Muscle layer of colon (tissue), 2 donors: ENCODE results near the gene LIN54.
"Not testable (repeated sequence)": the region's sequence is repeated elsewhere in the genome, so short reads cannot be mapped to it uniquely, and the experiment has no call there.

Experiments
- H3K27ac ChIP-seq: one replicate; pipeline ENCODE4 v1.7.0; 2013; ENCODE audit warnings: low read depth, mild to moderate bottlenecking, low read length, moderate library complexity
- H3K27me3 ChIP-seq, 2 donors: one replicate each; pipeline ENCODE4 v1.7.0; 2013; ENCODE audit warnings: low read length in 2 of 2, mild to moderate bottlenecking in 2 of 2; ENCODE audit not compliant: insufficient read depth in 2 of 2, control insufficient read depth in 1 of 2
- H3K36me3 ChIP-seq: one replicate; pipeline ENCODE4 v1.7.0; 2013; ENCODE audit warnings: mild to moderate bottlenecking, low read length; ENCODE audit not compliant: insufficient read depth
- H3K4me1 ChIP-seq: one replicate; pipeline ENCODE4 v1.7.0; 2013; ENCODE audit warnings: mild to moderate bottlenecking, low read length; ENCODE audit not compliant: insufficient read depth
- H3K4me3 ChIP-seq, 2 donors: one replicate each; pipeline ENCODE4 v1.7.0; 2013; ENCODE audit warnings: low read length in 2 of 2, low read depth in 1 of 2, mild to moderate bottlenecking in 1 of 2, moderate library complexity in 1 of 2
- H3K9ac ChIP-seq: one replicate; pipeline ENCODE4 v1.7.0; 2013; ENCODE audit warnings: low read length
- H3K9me3 ChIP-seq: one replicate; pipeline ENCODE4 v1.7.0; 2013; ENCODE audit warnings: mild to moderate bottlenecking, low read length
- donor health status: abdominal sarcoma.
- donor health status: Adenocarcinoma of cecum.

Gene LIN54

GRCh38 chr4:83010522-83011318 is at the start of gene LIN54:
LIN54 (minus strand) TSS chr4:83010823; CDS start chr4:82984844, 25,979 bp downstream.
- no peaks in the 10 kb centered on the region for H3K36me3 ChIP-seq
- H3K9ac ChIP-seq, result peak within 1 kb of the TSS; percentile 77
- H3K27ac ChIP-seq, result peak within 1 kb of the TSS; percentile 90
- peaks cover 25% of the 10 kb centered on the region for H3K4me1 ChIP-seq
- H3K9me3 ChIP-seq, result no peaks in the 10 kb centered on the region
- no peaks in the 10 kb centered on the region for H3K27me3 ChIP-seq
- H3K4me3 ChIP-seq, result peak within 1 kb of the TSS; percentile 87 to 92

GRCh38 chr4:83054928-83055327 is 44.3 kb upstream of the LIN54 start:
- Histone ChIP-seq H3K4me3 (no peak overlapping the region), H3K36me3 (peaks cover 42% of the 10 kb centered on the region), H3K27ac (no peak overlapping the region), H3K9me3 (no peaks in the 10 kb centered on the region), H3K9ac (no peak overlapping the region), H3K4me1 (no peaks in the 10 kb centered on the region), H3K27me3 (no peaks in the 10 kb centered on the region)

GRCh38 chr4:83048781-83049180 is 38.2 kb upstream of the LIN54 start:
- H3K9ac ChIP-seq, H3K4me1 ChIP-seq, H3K4me3 ChIP-seq, H3K9me3 ChIP-seq, H3K27me3 ChIP-seq, H3K27ac ChIP-seq: not testable (repeated sequence)
- H3K36me3 ChIP-seq, result peaks cover 32% of the 10 kb centered on the region

GRCh38 chr4:83046693-83047473 is 36.3 kb upstream of the LIN54 start:
- Histone ChIP-seq H3K4me3 (no peak overlapping the region), H3K27ac (no peak overlapping the region), H3K9ac (no peak overlapping the region)

GRCh38 chr4:83043801-83044407 is 33.3 kb upstream of the LIN54 start:
- Histone ChIP-seq H3K4me1 (no peaks in the 10 kb centered on the region), H3K9ac (no peak overlapping the region), H3K9me3 (no peaks in the 10 kb centered on the region), H3K27me3 (no peaks in the 10 kb centered on the region), H3K36me3 (no peaks in the 10 kb centered on the region), H3K4me3 (no peak overlapping the region), H3K27ac (no peak overlapping the region)

More at GRCh38 chr4:83046693-83047473, 36.3 kb upstream of the LIN54 start:
- H3K36me3 ChIP-seq, result peaks cover 16% of the 10 kb centered on the region
- H3K9me3 ChIP-seq, result no peaks in the 10 kb centered on the region
- no peaks in the 10 kb centered on the region for H3K27me3 ChIP-seq
- H3K4me1 ChIP-seq, result no peaks in the 10 kb centered on the region

GRCh38 chr4:83043157-83043556 is 32.5 kb upstream of the LIN54 start:
- H3K27ac ChIP-seq, H3K27me3 ChIP-seq, H3K9me3 ChIP-seq, H3K36me3 ChIP-seq, H3K4me1 ChIP-seq, H3K4me3 ChIP-seq, H3K9ac ChIP-seq: not testable (repeated sequence)

- Histone ChIP-seq H3K36me3 (no peaks in the 10 kb centered on the region), H3K4me1 (peaks cover 17% of the 10 kb centered on the region), H3K27me3 (no peaks in the 10 kb centered on the region), H3K4me3 (no peak overlapping the region), H3K9ac (no peak overlapping the region), H3K9me3 (no peaks in the 10 kb centered on the region), H3K27ac (no peak overlapping the region)
These were observed 29.6 kb upstream of the LIN54 start for GRCh38 chr4:83040269-83040668.

GRCh38 chr4:83036991-83037665 is 26.5 kb upstream of the LIN54 start:
- Histone ChIP-seq H3K4me3 (peak overlapping the region in 1 of 2 donors; percentile 39), H3K36me3 (no peaks in the 10 kb centered on the region), H3K27ac (peak overlapping the region; percentile 14), H3K27me3 (no peaks in the 10 kb centered on the region), H3K9me3 (no peaks in the 10 kb centered on the region), H3K9ac (peak overlapping the region; percentile 10), H3K4me1 (peaks cover 17% of the 10 kb centered on the region)

GRCh38 chr4:83034630-83035494 is 24.2 kb upstream of the LIN54 start, which contains the start of gene COPS4:
COPS4 (plus strand) TSS chr4:83035183; CDS start chr4:83035225, 42 bp downstream.
- H3K9ac ChIP-seq, result peak within 1 kb of the TSS; percentile 73
- H3K36me3 ChIP-seq, result no peaks in the 10 kb centered on the region
- H3K9me3 ChIP-seq, result no peaks in the 10 kb centered on the region
- H3K27ac ChIP-seq, result peak within 1 kb of the TSS; percentile 94
- H3K4me1 ChIP-seq, result peaks cover 17% of the 10 kb centered on the region
- peak within 1 kb of the TSS; percentile 78 to 79 for H3K4me3 ChIP-seq
- H3K27me3 ChIP-seq, result no peaks in the 10 kb centered on the region

- H3K9ac ChIP-seq, result no peak overlapping the region
- no peak overlapping the region for H3K27ac ChIP-seq
- H3K9me3 ChIP-seq, result no peaks in the 10 kb centered on the region
- H3K27me3 ChIP-seq, result no peaks in the 10 kb centered on the region
- no peaks in the 10 kb centered on the region for H3K36me3 ChIP-seq
- no peaks in the 10 kb centered on the region for H3K4me1 ChIP-seq
- H3K4me3 ChIP-seq, result no peak overlapping the region
These were observed 19.1 kb upstream of the LIN54 start for GRCh38 chr4:83029688-83030087.
